ENCODE data around the gene JAKMIP3.

The JAKMIP3 gene

GRCh38 chr10:132100556-132101349 is 35.0 kb downstream of the JAKMIP3 start:
- no peak for DNase-seq (ENCODE audit: extremely low spot score)
- POLR2A ChIA-PET = no interaction called here
- no peak for TF ChIP-seq CTCF (IDR thresholded peaks at IDR 0.05; ENCODE audit: control extremely low read depth, extremely low read depth, low read depth, missing control alignments)
- CTCF ChIA-PET = interaction anchor here (1.5 kb wide), 1 partner anchor 10 kb away, joined by 3 read pairs; no protein-coding TSS in a partner anchor

GRCh38 chr10:132101529-132101928 is 35.8 kb downstream of the JAKMIP3 start:
- POLR2A ChIA-PET = no interaction called here

GRCh38 chr10:132102071-132102716 is 36.4 kb downstream of the JAKMIP3 start:
- no peak for DNase-seq (ENCODE audit: extremely low spot score)
- ChIA-PET CTCF (interaction anchor here (1.5 kb wide), 1 partner anchor 8 kb away, joined by 3 read pairs; no protein-coding TSS in a partner anchor), POLR2A (no interaction called here)
- TF ChIP-seq CTCF (IDR thresholded peaks at IDR 0.05; ENCODE audit: control extremely low read depth, extremely low read depth, low read depth, missing control alignments) = no peak

More at GRCh38 chr10:132101529-132101928, 35.8 kb downstream of the JAKMIP3 start:
- CTCF ChIA-PET = interaction anchor here (1.5 kb wide), 1 partner anchor 9 kb away, joined by 3 read pairs; no protein-coding TSS in a partner anchor
- no peak for DNase-seq (ENCODE audit: extremely low spot score)
- peak; percentile 19 for TF ChIP-seq CTCF (IDR thresholded peaks at IDR 0.05; ENCODE audit: control extremely low read depth, extremely low read depth, low read depth, missing control alignments)

- no peak for DNase-seq (ENCODE audit: extremely low spot score)
- ChIA-PET CTCF (interaction anchor here (1.5 kb wide), 1 partner anchor 8 kb away, joined by 3 read pairs; no protein-coding TSS in a partner anchor), POLR2A (no interaction called here)
- no peak for TF ChIP-seq CTCF (IDR thresholded peaks at IDR 0.05; ENCODE audit: control extremely low read depth, extremely low read depth, low read depth, missing control alignments)
Observed at GRCh38 chr10:132102717-132103110, 37.0 kb downstream of the JAKMIP3 start.

GRCh38 chr10:132103116-132103910 is 37.6 kb downstream of the JAKMIP3 start:
- DNase-seq (ENCODE audit: extremely low spot score) = no peak
- CTCF ChIA-PET = interaction anchor here (1.0 to 1.4 kb wide), 3 partner anchors 9 to 40 kb away, joined by 3 to 5 read pairs (median 4); no protein-coding TSS in a partner anchor
- TF ChIP-seq CTCF (IDR thresholded peaks at IDR 0.05; ENCODE audit: control extremely low read depth, extremely low read depth, low read depth, missing control alignments) = no peak
- POLR2A ChIA-PET = no interaction called here

GRCh38 chr10:132104062-132104461 is 38.3 kb downstream of the JAKMIP3 start:
- no peak for TF ChIP-seq CTCF (IDR thresholded peaks at IDR 0.05; ENCODE audit: control extremely low read depth, extremely low read depth, low read depth, missing control alignments)
- no peak for DNase-seq (ENCODE audit: extremely low spot score)
- ChIA-PET CTCF (interaction anchor here (1.0 to 1.4 kb wide), 3 partner anchors 9 to 39 kb away, joined by 3 to 5 read pairs (median 4); no protein-coding TSS in a partner anchor), POLR2A (no interaction called here)

All from GM10248 (cell line).